GM12874 (cell line): Measurements from ENCODE around the gene PRCD.

Experiments
- TF ChIP-seq, protein P1 (sequence below): IDR thresholded peaks from 2 replicates; pipeline ENCODE4 v1.5.1; 2011; ENCODE audit warnings: low read depth, mild to moderate bottlenecking, control low read depth, low read length, moderate library complexity; ENCODE audit not compliant: insufficient read depth

The PRCD gene

DNA sequence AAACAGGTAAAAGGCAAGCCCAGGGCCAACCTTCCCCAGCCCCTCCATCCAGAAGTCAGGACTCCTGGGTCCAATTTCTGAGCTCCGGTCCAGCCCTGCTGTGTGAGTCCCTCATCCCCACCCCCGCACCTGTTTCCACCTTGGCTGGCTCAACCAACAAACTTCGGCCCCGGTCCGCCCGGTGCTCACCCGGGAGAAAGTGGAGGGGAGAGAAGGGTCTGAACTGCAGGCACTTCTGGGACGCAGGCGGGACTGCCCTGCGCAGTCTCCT is 39.2 kb upstream of the PRCD start:
- TF ChIP-seq, protein P1, sequence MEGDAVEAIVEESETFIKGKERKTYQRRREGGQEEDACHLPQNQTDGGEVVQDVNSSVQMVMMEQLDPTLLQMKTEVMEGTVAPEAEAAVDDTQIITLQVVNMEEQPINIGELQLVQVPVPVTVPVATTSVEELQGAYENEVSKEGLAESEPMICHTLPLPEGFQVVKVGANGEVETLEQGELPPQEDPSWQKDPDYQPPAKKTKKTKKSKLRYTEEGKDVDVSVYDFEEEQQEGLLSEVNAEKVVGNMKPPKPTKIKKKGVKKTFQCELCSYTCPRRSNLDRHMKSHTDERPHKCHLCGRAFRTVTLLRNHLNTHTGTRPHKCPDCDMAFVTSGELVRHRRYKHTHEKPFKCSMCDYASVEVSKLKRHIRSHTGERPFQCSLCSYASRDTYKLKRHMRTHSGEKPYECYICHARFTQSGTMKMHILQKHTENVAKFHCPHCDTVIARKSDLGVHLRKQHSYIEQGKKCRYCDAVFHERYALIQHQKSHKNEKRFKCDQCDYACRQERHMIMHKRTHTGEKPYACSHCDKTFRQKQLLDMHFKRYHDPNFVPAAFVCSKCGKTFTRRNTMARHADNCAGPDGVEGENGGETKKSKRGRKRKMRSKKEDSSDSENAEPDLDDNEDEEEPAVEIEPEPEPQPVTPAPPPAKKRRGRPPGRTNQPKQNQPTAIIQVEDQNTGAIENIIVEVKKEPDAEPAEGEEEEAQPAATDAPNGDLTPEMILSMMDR, result no peak

DNA sequence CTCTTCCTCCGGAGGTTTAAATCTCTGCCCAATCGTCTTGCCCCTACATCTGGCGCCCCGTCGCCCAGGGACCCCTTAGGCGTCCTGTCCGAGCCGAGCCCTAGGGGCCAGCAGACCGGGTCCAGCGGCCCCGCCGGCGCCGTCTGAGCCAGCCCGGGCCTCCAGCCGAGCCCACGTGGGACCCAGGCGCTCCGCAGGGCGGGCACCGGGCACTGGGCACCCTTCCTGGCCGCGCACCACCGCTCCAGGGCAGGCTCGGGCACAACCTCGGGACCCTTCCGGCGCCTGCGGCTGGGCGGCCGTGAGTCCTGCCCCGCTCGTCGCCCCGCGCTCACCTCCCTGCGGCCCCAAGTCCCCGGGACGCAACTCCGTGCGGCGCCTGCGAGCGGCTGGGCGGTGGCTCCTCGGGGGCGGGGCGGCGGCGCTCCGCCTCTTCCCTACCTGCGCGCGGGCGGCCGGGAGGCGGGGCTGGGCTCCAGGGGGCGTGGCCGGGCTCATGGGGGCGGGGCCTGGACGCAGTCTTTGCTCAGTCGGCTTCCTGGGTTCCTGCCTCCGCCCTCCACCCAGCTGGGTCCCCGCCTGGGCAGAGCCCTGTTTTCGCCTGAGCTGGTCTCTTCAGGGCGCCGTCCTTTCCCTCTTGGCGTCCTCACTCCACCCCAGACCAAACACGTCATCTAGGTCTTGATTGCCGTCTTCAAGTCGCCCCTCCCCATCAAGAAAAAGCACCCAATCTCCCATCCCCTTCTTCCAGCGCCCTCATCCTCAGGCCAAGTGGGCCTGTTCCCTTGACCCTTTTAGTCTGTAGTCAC is 38.6 kb upstream of the PRCD start, which contains the start of gene RHBDF2:
Gene RHBDF2 (minus strand): TSS at position 406 of the 809 bp plus-strand sequence. CDS start 19,899 bp downstream, outside the sequence.
- TF ChIP-seq, protein P1, result no peak

DNA sequence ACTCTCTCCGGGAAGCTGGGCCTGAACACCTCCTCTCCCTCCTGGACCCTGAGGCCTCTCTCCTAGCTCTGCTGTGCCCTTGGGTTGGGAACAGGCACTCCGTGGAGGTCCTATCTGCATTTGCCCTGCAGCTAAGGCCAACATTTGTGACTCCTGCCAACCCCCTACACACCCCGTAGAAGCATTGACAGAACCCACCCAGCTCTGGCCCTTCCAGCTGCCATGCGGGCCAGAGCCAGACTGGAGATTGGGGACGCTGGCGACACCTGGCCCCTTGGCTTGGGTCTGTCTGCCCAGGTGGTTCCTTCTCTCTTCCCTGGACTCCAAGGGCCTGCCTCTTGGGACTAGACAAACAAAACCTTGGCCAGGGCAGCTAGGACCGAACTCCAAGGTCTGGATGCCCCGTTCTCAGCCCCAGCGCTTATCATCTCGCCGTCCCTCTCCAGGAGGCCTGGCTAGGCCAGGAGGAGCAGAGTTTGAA is 38.0 kb upstream of the PRCD start:
- TF ChIP-seq, protein P1, result no peak

DNA sequence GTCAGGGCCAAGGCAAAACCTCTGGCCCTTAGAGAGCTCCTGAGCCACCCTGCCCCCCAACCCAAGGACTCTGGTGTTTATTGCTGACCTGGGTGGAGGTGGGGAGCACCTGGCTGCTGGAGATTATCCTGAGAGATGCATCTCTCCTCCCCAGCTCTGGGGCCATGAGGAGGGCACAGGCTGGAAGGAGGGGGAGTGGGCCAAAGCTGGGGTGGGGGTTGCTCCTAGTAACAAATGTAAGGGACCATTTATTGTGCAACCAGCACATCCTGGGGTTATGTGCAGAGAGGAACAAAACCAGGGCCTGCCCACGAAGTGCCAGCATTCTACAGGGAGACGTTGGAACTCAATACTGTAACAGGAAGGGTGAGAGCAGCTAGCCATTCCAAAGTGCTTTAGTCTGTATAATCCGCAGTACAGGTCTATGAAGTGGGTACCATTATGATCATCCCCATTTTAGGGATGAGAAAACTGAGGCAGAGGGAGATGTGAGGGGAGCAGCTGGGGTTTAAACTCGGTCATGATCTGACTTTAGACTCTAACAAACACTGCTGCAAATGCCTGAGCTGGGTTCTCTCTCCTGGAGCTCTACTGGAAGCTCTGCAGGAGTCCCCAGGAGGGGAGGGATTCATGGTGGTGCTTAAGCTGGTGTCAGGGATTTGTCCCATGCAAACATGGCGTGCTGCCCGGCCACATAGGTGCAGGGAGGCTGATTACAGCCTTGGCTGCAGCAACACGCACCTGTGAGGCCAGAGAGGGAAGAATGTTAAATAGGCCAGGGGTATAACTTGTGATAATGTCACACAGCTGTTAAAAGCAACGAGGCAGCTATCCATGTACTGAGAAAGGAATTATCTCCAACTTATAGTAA is 37.3 kb upstream of the PRCD start:
- TF ChIP-seq, protein P1, result no peak

DNA sequence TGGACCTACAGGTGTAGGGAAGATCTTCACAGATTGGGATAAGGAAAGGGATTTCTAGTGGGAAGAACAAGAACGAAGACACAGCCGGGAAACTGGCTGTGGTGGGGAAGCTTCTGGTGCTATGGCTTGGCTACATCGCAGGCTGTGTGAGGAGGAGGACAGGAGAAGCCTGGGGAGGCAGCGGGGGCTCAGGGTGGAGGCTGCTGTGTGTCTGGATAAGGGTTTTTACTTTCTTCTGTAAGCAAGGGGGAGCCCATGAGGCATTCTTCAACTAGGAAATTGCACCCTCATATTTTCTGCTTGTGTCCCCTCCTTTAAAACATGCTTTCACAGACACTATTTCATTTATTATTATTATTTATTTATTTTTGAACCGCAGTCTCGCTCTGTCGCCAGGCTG is 35.7 kb upstream of the PRCD start:
- TF ChIP-seq, protein P1, result peak; percentile 37

DNA sequence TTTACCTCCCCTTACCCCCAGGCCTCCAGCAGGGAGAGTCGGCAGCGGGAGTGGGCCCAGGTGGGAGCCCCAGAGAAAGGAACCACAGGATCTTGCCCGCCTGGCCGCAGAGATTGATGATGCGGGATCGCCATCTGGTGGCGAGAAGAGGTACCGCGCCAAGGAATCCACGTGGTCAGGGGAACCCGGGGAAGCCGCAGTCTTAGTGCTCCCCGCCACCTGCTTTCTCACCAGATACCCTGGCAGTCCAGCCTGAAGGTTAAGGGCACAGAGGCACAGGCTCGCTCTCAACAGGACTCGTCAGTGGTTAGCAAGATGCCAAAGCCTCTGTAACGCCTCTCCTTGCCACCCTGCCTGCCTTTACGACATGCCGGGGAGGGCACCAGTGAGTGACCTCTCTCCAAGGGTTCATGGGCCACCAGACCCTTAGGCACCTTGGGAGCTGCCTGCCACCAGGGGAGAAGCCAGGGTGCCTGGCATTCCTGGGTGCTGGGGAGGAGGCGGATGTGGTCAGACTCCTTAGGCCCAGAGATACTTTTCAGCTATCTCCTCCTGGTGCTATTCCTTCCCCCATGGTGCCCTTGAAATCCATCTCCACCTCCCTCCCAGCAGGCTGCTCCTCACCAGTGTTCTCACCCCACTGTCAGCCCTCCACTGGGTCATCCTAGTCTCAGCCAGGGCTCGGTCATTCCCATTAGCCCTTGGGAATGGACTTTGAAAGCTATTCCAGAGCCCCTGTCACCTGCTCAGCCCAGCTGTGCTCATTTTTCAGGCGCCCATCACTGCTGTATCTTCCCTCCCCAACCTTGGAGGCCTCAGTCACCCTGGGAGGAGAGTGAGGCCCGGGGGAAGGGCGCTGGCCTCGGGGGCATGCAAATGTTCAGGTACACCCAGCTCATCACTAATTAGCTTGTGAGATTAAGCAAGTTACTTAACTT is 33.2 kb upstream of the PRCD start:
- TF ChIP-seq, protein P1, result peak; percentile 88
